HT1080 (cell line): ENCODE measurements around the gene DDX5. TPM values are rescaled to one million over a fixed set of nuclear protein-coding genes. Genes with fewer than 3 reads are reported as not detected.

ENCODE experiments used
- DNase-seq: peaks from one replicate; pipeline ENCODE4 v3.0.0-alpha.2; 2015; ENCODE audit warnings: low read depth
- polyA plus RNA-seq, 2 experiments: library from polyadenylated mRNA; depleted of rRNA; stranded (reverse); fragments of >200 nt; gene quantifications; 2 replicates each; pipeline ENCODE4 v1.2.3, GENCODE V29; 2015
- total RNA-seq: library from RNA; depleted of rRNA; stranded (reverse); fragments of >200 nt; shearing (Covaris generic); gene quantifications from 2 replicates; pipeline ENCODE4 v1.2.3, GENCODE V29; 2014; rRNA removed

Gene DDX5
- 250 and 611 TPM in 2 replicates for total RNA-seq
- 722 and 1,249 TPM in 2 replicates for polyA plus RNA-seq (2015; cell fraction: cytosol; rRNA removed)
- 4,423 and 5,570 TPM in 2 replicates for polyA plus RNA-seq (2015; cell fraction: nucleus; rRNA removed)

DNA sequence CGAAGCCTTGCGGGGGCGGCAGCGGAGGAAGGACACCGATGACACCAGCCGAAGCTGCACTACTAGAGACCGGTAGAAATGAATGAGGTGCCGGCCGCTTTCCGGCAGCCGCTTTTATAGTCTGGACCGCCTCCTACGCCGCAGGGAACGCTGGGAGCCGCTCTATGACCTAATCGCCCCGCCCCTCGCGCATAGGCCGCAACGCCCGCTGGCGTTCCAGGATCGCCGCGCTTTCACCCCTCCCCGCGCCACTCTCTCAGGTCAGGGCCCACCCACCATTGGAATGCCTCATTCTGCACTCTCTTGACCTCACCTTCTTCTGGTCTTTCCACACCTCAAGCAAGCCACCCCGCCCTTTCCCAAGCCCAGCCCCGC, at the start of gene DDX5:
DDX5 (minus strand) TSS at position 89 of the 375 bp plus-strand sequence. CDS start 170 bp downstream, outside the sequence.
- no peak for DNase-seq

DNA sequence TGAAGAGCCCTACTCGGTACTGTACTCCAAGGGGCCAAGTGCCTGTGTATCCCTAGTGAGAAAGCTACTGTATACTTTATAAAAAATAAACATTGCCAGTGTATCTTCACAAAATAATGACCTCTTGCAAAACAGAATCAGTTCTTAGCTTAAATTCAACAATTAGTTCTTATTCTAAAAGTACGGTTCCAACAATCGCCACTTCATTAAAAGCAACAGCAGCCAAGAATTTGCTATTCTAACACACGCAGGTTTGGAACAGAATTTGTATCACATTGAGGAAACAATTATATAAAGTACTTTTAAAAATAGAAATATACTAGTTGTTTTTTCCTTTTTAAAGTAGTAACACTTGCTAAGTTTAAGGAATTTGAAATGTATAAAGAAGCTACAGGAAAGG, 49.2 kb upstream of the DDX5 start:
- no peak for DNase-seq

DNA sequence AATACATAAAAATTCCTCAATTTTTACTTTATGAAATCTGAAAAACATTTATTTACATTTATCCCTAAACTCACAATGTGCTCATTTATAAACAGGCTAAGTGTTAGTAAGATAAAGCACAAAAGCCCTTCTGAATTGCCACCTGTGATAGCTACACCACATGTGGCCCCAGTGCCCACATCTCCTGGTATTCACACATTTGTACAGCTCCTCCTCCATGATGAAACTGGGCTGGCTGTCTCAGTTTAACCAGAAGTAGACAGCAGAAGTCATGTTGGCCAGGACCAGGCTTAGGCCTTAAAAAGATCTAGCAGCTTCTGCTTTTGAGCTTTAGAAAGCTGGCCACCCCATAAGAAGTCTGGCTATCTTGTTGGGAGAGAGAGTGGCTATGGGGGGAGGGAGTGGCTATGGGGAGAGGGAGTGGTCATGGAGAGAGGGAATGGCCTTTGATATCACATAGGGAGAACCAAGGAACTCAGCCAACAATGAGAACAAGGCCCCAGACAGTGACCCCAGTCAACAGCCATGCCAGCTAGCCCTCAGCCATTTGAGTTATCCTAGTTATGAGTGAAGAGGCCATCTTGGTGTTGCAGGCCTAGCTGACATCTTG, 48.0 kb upstream of the DDX5 start:
- no peak for DNase-seq

DNA sequence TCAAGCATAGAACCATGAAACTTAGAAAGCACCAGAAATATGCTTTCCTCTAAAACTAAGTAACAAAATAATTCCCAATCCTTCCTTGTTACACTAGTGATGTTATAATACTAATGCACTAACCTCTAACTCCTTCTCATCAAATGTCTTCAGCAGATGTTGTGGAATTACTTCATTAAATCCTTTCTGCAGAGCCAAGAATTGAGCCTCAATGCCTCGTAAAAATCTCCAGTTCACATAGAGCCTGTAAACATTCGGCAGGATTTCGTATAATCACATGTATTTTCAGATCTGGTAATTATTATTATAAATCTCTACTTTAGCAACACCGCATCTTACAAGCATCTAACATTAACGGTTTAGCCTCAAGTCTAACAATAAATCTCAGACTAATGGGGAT, 45.4 kb upstream of the DDX5 start:
- DNase-seq, result no peak

DNA sequence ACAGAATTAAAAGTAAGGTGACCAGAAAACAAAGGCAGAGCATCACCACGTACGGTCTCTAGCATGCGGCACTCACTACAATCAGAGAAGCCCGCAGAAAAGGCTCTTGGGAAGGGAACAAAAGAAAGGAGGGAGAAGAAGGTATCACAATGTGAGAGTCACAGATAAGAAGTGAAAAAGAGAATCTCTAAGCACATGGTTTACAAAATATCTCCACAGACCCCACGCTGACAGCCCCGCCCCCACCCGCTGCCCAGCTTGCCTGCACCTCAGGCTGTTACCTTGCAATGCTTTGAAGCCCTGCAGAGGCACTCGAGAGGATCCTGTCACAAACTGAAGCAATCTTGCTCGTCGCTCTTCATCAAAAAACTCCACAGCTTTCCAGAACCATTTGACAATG, 41.2 kb upstream of the DDX5 start:
- no peak for DNase-seq

DNA sequence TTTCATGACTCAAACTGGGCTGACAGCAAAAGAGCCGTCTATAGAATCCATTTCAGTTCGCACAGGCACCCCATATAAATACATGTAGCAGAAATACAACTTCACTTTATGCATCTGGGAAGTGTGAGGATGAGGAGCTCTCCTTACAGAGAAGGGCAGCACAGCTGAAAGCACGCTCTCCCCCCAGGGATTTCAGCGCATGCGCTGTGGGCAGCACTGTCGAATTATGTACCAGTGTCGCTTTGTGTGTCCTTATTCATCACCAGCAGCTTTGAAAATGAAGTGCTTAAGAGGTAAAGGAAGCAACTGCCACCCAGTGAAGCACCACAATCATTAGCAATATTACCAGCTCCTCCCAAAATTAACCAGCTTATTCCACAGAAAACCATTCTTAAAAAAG, 40.6 kb upstream of the DDX5 start:
- DNase-seq, result no peak

DNA sequence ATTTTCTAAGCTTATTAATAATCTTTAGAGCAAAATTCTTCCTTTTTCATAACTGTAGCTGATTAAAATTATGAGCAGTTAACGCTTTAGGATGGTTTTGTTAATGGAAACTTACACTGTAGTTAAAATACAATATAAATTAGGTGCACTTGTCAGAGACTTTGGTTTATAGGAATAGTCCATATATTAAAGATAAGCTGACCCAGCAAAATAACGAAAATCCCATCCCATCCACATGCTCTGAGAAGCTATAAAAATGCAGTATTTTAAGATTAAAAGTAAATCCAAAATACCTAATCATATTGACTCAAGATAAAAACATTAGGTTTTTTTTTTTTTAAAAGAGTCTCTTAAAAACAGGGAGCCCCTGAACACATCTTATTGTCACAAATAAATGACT, 38.7 kb upstream of the DDX5 start:
- no peak for DNase-seq

DNA sequence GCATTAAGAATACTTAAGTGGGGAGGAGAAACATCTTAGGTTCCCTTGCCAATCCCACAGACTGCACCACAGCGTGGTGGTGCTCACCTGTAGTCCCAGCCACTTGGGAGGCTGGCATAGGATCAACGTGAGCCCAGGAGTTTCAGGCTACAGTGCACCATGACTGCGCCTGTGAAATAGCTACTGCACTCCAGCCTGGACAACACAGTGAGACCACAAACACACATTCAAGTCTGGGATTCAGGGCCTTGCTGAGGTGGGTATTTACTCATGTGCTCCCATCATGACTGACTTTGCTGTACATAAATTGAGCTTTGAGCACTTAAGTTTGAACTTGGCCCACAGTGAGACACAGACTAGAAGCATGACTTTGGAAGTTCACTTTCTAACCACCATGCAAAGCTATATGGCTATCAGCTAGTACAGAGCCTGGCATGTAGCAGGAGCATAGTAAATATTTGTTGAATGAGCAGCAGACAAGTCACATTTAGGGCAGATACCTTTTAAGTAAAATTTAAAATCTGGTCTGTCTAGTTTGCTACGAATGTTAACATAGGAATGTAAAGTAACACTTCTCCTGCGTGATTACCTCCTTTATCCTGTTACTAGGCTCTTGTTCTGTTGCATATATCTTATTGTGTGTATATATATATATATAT, 34.2 kb upstream of the DDX5 start:
- no peak for DNase-seq

DNA sequence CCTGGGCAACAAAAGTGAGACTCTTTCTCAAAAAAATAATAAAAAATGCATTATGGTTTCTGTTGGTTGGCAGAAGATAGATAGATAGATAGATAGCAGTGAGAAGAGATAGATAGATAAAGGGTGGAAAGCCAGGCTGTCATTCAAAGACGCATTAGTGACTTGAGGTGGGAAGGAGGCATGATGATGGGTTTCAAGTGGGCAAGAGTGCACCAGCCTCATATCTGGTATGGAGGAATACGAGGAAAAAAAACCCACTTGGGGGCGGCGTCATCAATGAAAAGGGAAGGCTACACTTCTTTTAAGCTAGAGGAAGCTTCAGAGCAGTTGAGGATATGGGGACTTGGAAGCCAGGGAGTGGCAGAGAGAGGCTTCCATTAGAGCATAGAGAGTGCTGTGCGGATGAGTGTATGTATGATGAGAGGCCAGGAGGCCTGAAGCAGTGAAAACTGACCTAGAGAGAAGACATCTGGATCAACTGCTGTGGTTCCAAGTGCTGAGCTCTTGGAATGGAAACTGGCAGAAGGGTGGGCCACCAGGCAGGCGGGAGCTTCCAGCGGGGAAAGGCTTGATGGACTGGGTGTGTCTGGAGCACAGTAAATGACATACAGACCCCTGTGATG, 32.5 kb upstream of the DDX5 start:
- DNase-seq, result no peak

DNA sequence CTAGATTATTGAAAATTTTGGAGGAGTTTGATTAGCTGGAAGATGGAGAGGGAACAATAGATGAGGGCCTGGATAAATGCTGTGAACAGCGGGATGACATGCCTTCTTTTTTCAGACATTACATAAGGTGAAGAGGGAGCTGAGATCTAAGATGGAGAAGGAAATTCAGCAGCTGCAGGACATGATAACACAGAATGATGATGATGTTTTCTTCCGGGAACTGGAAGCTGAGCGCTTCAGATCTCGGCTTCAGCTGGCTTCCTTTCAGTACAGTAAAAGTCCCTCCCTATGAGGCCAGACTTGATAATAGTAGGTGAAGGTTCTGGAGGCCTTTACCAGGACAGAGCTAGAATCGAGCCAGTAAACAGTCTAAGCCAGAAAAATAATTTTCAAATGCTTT, 31.4 kb upstream of the DDX5 start:
- no peak for DNase-seq

DNA sequence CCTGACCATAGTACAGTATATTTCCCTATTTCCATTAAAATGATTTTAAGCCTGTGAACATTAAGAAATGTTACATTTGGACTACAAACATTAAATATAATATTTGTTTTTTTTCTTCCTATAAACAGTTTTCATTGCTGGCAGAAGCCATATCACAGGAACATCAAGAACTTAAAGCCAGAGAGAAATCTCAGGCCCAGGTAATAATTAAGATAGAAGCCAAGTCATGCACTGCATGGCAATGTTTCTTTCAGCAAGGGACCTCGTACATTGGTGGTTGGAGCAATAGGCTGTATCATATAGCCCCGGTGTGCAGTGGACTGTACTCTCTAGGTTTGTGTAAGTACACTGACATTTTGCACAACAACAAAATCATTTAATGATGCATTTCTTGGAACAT, 30.8 kb upstream of the DDX5 start:
- no peak for DNase-seq

DNA sequence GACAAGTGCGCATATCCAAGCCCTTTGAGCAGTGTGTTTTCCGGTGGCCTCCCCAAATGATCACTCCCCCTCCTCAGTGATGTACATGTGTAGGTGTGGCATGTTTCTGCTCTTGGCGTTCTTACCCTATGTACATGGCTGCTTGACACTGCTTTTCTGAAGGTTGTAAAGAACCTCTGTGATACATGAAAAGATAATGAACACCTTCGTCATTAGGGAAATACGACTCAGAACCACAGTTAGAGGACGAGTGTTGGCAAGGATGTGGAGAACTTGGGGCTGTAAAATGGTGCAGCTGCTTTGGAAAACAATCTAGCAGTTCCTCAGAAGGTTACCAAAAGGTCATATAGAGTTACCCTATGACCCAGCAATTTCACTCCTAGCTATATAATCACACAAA, 29.3 kb upstream of the DDX5 start:
- no peak for DNase-seq

DNA sequence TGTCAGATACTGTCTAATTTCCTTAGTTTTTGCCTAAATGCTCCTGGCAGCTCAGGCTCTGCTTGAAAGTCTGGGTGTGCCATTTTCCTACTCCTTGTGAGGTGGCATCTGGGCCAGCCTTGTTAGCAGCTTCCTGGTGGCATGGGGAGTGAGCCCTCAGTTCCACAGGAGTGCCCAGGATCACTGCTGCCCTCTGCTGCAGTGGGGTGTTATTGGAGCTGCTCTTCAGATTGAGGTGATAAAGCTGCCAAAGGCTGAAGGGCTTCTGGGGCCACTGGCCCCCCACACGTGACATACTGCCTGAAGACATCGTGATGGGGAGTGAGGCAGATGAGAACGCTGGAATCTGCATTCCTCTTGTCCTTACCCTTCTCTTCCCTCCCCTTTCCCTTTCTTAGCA, 28.1 kb upstream of the DDX5 start:
- peak; percentile 10 for DNase-seq

DNA sequence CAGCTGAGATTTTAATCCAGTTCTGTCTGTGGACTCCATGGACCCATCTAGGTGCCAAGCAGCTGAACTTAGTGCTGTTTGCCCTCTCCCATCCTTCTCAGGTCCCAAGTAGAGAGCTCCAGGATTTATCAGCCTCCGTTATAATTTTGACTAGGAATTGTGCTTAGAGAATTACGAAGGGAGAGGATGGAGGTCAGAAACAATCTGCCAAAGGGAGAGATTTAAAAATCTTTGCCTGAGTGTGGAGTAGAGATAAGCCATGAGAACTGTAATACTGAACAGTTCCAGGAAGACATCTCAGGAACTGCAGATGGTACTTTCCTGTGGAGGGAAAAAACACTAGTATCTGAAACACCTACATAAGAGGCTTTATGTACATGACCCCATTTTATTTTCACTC, 27.7 kb upstream of the DDX5 start:
- no peak for DNase-seq

DNA sequence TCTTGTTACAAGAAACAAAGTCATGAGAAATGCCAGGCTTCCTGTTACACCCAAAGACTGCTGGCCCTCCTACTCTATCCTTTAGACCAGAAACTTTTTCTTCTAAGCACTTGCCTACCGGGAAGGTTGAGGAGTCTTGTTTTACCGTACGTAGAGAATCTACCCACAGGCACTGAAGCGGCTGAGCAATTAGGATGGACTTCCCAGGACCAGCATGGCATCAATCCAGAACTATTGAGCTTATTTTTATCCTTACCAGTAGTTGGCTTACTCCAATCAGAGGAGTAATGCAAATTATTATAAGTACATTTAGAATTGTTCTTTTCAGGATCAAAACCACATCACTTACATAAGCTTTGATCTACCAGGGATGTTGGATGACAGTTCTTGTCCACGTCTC, 26.3 kb upstream of the DDX5 start:
- no peak for DNase-seq

DNA sequence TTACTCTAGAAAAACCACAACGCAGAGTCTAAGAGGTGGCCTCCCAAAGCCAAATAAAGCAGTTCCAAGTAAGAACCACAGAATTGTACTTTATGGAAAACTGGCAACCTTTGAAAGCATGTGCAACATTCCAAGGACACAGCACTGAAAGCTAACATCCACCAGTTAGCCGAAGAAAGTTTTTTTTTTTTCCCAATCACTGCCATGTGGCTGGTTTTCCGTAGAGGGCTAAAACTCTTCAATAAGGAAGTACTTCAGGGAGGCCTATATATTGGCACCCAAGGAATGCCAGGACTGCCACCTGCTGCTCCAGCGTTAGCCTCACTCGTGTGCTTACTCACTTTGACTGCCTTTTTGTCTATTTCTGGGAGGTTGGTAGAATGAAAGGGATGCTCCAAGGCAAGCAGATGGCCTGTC, 25.9 kb upstream of the DDX5 start:
- no peak for DNase-seq

DNA sequence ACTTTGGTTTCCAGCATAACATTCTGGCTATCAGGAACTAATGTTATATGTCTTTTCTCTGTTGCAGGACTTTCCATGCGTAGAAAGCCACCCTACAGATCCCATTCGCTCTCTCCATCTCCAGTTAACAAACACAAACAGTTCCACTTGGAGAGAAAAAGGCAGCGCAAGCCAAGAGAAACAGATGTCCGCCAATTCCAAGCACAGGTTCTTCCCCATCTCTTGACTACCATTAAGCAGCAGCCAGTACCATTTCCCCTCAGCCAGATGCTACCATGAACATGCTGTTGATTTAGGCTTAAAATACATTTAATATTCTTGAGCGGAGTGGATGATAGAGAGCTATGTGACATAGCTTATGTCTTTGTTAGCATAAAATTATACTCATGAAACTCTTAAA, 23.1 kb upstream of the DDX5 start:
- DNase-seq, result no peak

DNA sequence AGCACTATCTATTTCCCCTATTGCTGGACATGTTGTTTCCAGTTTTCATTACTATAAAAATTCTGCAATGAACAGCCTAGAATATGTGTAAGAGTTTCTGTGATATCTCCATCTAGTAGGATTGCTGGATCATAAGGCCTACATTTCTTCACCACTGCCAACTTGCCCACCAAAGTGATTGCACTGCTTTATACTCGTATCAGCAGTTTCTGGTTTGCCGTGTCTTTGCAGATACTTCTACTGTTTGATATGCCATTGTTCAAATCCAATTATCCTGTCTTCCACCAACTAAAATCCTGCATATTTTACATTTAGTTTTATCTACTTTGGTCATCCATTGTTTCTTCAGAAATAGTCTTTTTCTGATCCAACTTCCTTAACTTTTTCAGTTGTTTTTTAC, 21.8 kb upstream of the DDX5 start:
- DNase-seq, result no peak

DNA sequence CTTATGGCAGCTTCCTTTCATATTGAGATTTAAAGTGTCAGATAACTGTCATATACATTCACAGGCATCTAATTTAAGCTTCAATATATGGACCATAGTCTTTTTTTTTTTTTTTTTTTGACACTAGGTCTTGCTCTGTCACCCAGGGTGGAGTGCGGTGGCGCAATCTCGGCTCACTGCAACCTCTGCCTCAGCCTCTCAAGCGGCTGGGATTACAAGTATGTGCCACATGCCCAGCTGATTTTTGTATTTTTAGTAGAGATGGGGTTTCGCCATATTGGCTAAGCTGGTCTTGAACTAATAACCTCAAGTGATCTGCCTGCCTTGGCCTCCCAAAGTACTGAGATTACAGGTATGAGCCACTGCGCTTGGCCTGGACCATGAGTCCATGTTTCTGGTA, 14.3 kb upstream of the DDX5 start:
- DNase-seq, result no peak

DNA sequence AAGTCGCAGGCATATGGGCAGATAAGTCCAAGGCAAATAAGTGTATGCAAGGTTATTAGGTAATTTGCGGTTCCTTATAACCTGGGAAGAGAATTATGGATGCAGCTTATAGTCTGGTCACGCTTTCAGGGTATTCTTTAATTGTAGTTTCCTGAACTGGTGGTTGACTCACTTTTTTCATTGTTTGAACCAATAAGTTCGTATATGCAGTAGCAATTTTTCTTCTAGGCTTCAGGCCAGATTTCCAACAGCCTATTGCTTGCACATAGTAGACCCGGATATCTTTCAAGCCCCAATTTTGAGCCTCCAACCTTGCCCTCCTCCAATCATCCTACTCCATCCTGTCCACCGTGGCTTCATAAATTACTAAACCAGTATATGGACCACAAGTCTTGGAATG, 13.5 kb upstream of the DDX5 start:
- no peak for DNase-seq

DNA sequence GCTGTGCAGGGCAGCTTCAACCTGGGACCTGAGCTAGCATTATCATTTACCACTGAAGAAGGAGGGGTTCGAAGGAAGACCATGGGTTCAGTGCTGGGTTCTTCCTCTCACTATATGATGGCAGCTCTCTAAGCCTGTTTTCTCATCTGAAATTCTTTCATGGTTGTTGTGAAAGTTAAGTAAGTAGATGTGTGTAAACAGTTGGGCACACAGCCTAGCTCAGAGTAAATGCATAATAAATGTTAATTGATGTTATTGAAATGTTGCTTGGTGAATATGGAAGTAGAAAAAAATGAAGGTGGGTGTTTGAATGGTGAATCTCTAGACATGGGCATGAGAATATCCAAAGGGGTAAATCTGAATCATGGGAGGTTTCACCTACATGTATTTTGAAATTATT, 9.7 kb upstream of the DDX5 start:
- DNase-seq, result no peak

DNA sequence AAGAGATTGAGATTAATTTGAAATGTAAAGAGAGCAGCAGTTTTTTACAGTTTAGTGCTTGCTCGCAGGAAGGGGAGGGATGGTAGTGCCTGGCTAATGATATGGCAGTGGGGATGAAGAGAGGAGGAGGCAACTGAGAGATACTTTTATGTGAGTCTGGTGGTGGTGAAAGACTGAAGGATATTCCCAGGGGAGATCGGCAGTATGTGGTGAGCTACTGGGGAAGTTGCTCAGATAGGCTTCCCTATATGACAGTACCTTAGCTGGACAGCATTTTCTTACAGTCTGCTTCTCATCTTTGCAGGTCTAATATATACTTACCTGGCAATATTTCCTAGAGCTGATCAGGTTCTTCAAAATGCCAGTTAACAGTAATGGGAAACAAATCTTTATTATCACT, 9.3 kb upstream of the DDX5 start:
- no peak for DNase-seq

DNA sequence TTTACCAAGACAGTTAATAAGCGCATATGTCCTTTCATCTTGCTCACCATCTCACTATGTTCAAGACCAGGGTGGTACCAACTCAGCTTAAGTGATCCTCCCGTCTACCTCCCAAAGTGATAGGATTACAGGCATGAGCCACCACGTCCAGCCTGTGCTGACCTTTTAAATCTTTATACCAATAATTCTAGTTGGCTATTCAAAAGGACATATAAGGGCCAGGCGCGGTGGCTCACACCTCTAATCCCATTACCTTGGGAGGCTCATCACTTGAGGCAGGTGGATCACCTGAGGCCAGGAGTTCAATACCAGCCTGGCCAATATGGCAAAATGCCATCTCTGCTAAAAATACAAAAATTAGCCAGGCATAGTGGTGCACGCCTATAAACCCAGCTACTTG, 3.1 kb upstream of the DDX5 start:
- DNase-seq, result no peak
